Measurements from ENCODE around the gene OPCML. TPM values are rescaled to one million over a fixed set of nuclear protein-coding genes. Genes with fewer than 3 reads are reported as not detected.

Gene OPCML
- total RNA-seq, 2 donors from 2014 or later: not detected

GRCh38 chr11:132549001-132549400 lies 983.3 kb downstream of the OPCML start:
- H3K36me3 ChIP-seq: no peaks in the 10 kb centered on the region
- H3K4me1 ChIP-seq (ENCODE audit: control insufficient read depth in 1 of 2, low read depth in 2 of 2): no peaks in the 10 kb centered on the region
- ATAC-seq (ENCODE audit: insufficient number of reproducible peaks, low FRiP score, low read depth) (no peak), DNase-seq (ENCODE audit: low spot score) (no peak)
- TF ChIP-seq, protein P1, sequence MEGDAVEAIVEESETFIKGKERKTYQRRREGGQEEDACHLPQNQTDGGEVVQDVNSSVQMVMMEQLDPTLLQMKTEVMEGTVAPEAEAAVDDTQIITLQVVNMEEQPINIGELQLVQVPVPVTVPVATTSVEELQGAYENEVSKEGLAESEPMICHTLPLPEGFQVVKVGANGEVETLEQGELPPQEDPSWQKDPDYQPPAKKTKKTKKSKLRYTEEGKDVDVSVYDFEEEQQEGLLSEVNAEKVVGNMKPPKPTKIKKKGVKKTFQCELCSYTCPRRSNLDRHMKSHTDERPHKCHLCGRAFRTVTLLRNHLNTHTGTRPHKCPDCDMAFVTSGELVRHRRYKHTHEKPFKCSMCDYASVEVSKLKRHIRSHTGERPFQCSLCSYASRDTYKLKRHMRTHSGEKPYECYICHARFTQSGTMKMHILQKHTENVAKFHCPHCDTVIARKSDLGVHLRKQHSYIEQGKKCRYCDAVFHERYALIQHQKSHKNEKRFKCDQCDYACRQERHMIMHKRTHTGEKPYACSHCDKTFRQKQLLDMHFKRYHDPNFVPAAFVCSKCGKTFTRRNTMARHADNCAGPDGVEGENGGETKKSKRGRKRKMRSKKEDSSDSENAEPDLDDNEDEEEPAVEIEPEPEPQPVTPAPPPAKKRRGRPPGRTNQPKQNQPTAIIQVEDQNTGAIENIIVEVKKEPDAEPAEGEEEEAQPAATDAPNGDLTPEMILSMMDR (IDR thresholded peaks at IDR 0.05): no peak
- H3K27ac ChIP-seq: no peak overlapping the region
- H3K9me3 ChIP-seq: no peaks in the 10 kb centered on the region
- H3K27me3 ChIP-seq (replicated peaks; ENCODE audit: insufficient read depth): no peaks in the 10 kb centered on the region
- H3K4me3 ChIP-seq: no peak overlapping the region

DNA sequence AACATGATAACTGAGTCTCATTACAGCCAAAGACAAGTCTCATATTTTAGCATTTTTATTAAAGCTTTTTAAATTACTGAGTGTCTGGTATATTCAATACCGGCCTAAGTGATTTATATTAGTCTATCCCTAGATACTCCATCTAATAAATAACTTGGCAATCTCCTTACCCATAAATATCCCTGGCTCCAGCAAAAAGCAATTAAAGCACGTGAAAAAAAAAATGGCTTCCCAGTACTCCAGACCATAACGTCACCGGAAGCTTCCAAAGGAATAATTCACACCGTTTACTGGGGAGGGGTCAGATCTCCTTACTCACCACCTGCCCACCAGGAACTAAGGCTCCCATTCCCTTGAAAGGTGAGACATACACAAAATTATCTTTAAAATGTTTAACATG lies 988.3 kb downstream of the OPCML start:
- ATAC-seq (ENCODE audit: insufficient number of reproducible peaks, low FRiP score, low read depth): no peak
- TF ChIP-seq, protein P1 (IDR thresholded peaks at IDR 0.05): no peak
- H3K4me3 ChIP-seq: no peak overlapping the region

DNA sequence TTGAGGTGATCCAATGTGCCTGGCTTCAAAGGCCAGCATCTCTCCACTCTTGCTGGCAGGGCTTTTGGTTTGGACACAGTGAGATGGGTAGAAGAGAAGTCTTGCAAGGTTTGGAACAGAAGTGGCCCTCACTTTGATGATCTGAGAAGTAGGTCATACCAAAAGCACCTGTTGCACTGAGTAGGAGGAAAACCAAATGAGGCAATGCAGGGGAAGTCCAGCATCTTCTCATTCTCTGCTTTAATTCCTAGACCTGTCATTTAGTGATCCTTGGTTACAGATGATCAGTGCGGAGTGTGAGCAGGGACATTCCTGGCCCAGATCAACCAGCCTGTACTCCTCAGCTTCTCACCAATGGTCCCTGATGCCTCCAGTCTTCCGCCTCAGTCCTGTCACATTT lies 990.5 kb downstream of the OPCML start:
- H3K4me3 ChIP-seq: no peak overlapping the region
- ATAC-seq (ENCODE audit: insufficient number of reproducible peaks, low FRiP score, low read depth) (no peak), DNase-seq (ENCODE audit: low spot score) (no peak)
- H3K9me3 ChIP-seq: no peaks in the 10 kb centered on the region
- no peak overlapping the region for H3K27ac ChIP-seq
- no peaks in the 10 kb centered on the region for H3K4me1 ChIP-seq (ENCODE audit: control insufficient read depth in 1 of 2, low read depth in 2 of 2)
- H3K36me3 ChIP-seq: no peaks in the 10 kb centered on the region
- no peaks in the 10 kb centered on the region for H3K27me3 ChIP-seq (replicated peaks; ENCODE audit: insufficient read depth)
- TF ChIP-seq, protein P1 (IDR thresholded peaks at IDR 0.05): no peak

More for the DNA sequence above, 988.3 kb downstream of the OPCML start:
- no peaks in the 10 kb centered on the region for H3K4me1 ChIP-seq (ENCODE audit: control insufficient read depth in 1 of 2, low read depth in 2 of 2)
- H3K27me3 ChIP-seq (replicated peaks; ENCODE audit: insufficient read depth): no peaks in the 10 kb centered on the region
- no peak for DNase-seq (ENCODE audit: low spot score)
- H3K27ac ChIP-seq: no peak overlapping the region
- no peaks in the 10 kb centered on the region for H3K9me3 ChIP-seq
- no peaks in the 10 kb centered on the region for H3K36me3 ChIP-seq

DNA sequence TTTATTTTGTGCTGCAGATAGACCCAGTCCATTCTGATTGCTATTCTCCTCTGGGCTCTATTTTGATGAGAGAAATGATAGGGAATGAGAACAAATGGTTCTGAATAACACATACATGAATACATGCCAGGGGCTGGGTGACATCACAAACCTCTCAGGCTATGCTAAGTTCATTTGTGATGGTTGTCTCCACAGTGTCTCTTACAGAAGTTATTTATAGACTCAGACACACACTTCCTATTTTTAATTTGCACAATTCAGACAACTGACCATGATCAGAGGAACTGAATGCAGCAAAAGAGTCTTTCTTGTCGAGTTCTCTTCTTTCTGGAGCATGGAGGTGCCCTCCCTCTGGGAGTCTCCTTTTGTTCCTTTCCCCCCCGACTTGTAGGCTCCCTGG lies 991.7 kb downstream of the OPCML start:
- Histone ChIP-seq H3K27ac (no peak overlapping the region), H3K9me3 (no peaks in the 10 kb centered on the region), H3K4me1 (ENCODE audit: control insufficient read depth in 1 of 2, low read depth in 2 of 2) (no peaks in the 10 kb centered on the region), H3K27me3 (replicated peaks; ENCODE audit: insufficient read depth) (no peaks in the 10 kb centered on the region), H3K36me3 (no peaks in the 10 kb centered on the region), H3K4me3 (no peak overlapping the region)
- TF ChIP-seq, protein P1 (IDR thresholded peaks at IDR 0.05): no peak
- no peak for ATAC-seq (ENCODE audit: insufficient number of reproducible peaks, low FRiP score, low read depth)
- DNase-seq (ENCODE audit: low spot score): no peak

- no peak for DNase-seq (ENCODE audit: low spot score)
- Histone ChIP-seq H3K4me1 (ENCODE audit: control insufficient read depth in 1 of 2, low read depth in 2 of 2) (no peaks in the 10 kb centered on the region), H3K9me3 (no peaks in the 10 kb centered on the region), H3K4me3 (no peak overlapping the region), H3K36me3 (no peaks in the 10 kb centered on the region), H3K27me3 (replicated peaks; ENCODE audit: insufficient read depth) (no peaks in the 10 kb centered on the region), H3K27ac (no peak overlapping the region)
- TF ChIP-seq, protein P1 (IDR thresholded peaks at IDR 0.05): no peak
- ATAC-seq (ENCODE audit: insufficient number of reproducible peaks, low FRiP score, low read depth): no peak
Observed at GRCh38 chr11:132539590-132540368, 992.5 kb downstream of the OPCML start.

Data from thoracic aorta (tissue), 2 donors.